Colon (tissue), 2 donors: ENCODE measurements around the gene TMEM255B.

Experiments
- FAIRE-seq: peaks from 2 replicates; lab custom pipeline; 2012; peaks lifted over from hg19 to GRCh38; lab: Jason Lieb, UNC
- donor health status: control.
- donor health status: control.

Gene TMEM255B

DNA sequence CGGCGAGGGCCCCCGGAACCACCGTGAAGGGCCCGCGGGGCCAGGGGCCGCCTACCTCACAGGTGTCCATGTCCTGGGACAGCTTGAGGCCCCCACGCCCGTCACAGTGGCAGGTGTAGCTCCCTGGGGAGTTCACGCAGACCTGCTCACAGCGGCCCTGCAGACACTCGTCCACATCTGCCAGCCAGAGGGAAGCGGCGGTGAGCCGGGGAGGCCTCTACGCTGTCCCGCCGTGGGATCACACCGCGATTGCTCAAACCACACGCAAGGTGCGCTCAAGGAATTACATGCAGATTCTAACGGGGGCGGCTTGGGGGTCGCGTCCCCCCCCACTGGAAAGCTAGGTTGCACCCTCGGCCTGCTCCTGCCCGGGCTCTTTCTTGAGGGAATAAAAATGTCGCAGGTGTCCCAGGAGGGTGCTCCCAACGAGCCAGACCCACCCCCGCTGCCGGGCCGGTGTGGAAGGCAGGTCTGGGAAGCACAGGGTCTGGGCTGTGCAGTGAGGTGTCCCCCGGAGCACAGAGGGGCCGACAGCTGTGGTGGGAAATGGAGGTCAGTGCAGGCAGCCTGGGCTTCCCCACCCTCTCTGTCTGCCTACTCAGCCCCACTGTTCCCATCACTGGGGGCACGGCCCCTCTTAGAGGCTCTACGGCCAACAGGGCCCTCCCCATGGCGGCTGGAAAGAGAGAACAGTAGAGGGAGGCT is 75.6 kb downstream of the TMEM255B start:
- no peak for FAIRE-seq

DNA sequence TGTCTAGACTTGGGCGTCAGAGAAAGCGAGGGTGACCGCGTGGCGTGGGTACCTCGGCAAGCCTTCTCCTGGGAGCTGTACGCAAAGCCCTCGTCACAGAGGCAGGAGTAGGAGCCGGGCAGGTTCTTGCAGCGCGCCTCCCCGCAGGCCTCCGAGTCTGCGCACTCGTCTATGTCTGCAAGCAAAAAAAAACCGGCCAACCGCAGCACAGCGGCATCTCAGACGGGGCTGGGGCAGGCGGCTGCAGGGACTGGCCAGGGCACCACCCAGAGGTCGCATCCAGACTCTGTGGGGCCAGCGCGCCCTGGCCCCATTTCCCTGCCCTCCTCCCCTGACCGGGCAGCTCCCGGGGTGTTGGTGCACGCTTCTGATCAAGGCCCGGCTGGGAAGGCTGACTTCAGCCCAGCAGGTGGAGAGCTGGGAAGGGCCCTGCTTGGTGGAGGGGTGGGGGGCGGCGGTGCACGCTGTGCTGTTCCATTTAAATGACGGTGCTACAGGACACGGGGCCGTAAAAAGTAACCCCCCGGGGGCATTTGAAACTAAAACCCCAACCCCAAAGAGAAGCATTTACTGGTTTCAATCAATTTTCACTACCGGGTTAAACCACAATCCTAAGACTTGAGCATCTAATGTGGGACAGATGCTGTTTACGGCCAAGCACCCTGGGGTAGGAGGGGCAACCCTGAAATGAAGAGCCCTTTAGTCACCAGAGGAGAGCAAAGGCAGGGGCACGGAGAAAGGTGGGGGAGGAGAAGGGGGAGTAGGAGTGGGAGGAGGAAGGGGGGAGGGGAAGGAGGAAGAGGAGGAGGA is 76.6 kb downstream of the TMEM255B start:
- no peak for FAIRE-seq

GRCh38 chr13:113836768-113837559 is 77.9 kb downstream of the TMEM255B start:
- FAIRE-seq = no peak

DNA sequence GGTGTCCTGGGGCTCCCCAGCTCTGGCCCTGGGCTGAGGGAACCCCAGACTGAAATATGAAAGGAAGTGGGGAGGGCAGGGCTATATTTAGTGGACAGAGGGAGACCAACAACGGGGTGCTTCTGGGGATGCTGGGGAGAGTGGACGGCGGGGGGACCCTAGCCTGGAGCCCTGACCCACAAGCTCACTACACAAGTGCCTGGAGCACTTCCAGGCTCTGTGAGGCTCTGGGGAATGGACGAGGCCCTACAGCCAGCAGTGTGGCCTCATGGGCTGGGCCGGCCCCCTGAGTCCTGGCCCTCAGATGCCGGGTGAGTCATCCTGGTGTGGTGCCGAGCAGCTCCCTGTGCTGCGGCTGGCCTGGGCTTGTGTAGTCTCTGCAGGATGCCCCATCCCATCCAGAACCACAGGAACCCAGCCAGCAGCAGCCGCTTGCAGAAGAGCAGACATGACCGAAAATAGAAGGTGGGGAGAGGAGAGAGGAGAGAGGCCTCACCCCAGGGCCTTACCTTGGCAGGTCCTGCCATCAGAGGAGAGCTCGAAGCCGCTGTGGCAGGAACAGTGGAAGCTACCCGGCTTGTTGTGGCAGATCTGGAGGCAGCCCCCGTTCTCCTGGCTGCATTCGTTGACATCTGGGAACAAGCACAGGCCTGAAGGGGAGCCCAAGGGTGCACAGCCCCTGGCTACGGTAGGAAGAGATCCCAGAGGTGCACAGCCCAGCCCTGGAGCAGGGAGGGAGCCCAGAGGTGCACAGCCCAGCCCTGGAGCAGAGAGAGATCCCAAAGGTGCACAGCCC is 78.7 kb downstream of the TMEM255B start:
- FAIRE-seq = no peak

- FAIRE-seq = no peak
Observed at GRCh38 chr13:113838711-113839201, 79.7 kb downstream of the TMEM255B start.

GRCh38 chr13:113839536-113840204 is 80.6 kb downstream of the TMEM255B start:
- no peak for FAIRE-seq

DNA sequence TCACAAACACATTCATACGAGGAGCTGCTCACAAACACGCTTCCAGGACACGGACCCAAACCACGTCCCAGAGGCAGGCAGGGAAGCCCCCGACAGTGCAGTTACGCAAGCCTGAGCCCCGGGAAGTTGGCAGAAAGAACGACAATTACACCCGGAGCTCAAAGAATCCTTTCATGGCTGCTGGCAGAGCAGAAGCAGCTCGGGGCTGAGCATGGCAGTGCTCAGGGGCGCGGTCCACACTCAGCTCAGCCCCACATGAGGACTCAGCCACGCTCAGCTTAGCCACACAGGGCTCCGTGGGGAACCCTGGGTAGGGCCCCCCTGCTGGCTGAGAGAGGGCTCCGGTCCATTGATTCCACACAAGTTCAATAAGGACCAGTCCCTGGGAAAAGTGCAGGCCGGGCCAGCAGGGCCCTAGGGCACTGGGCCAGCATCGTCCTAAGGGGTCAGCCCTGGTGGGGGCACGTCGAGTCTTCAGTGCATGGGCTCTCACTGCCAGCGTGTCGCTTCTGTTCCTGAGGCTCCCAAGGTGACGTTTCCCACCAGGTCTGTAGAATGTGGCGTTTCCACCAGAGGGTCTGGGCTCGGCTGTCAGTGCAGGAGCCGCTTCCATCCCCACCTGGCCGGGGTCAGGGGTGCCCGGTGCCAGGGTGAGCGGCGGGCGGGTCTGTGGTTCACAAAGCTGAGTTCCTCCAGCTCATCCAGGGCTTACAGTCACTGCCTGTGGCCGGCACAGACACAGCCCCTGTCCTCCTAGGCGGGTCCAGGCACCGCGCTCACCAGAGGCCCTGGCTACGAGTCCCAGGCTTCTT is 81.7 kb downstream of the TMEM255B start:
- FAIRE-seq = no peak

GRCh38 chr13:113841353-113841650 is 82.3 kb downstream of the TMEM255B start:
- no peak for FAIRE-seq

- FAIRE-seq = no peak
Observed at GRCh38 chr13:113842336-113843062, 83.5 kb downstream of the TMEM255B start.

DNA sequence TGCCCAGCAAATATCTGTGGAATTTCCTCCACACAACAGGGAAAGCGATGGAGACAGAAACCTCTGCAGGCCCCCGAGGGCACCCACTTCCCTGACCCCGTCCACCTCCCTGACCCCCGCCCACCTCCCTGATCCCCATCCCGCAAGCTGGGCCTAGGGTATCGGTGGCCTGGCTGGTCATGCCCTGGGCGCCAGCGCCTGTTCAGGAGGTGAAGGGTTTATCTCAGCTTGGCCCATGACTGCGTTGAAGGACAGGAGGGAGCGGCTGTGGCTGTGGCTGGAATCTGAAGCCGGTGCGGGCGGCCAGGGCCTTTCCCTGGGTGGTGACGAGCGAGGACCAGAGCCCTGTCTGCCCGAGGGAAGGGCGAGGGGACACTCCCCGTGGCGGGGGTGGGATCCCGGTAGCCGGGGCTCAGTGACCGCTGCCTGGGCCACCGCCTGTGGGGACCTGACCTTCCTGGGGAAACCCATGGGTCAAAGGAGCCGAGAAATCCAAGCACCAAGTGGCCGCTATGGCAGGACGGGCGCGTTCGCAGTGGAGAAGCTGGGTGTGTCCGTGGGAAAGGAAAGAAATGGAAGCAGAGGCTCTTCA is 84.1 kb downstream of the TMEM255B start:
- no peak for FAIRE-seq

DNA sequence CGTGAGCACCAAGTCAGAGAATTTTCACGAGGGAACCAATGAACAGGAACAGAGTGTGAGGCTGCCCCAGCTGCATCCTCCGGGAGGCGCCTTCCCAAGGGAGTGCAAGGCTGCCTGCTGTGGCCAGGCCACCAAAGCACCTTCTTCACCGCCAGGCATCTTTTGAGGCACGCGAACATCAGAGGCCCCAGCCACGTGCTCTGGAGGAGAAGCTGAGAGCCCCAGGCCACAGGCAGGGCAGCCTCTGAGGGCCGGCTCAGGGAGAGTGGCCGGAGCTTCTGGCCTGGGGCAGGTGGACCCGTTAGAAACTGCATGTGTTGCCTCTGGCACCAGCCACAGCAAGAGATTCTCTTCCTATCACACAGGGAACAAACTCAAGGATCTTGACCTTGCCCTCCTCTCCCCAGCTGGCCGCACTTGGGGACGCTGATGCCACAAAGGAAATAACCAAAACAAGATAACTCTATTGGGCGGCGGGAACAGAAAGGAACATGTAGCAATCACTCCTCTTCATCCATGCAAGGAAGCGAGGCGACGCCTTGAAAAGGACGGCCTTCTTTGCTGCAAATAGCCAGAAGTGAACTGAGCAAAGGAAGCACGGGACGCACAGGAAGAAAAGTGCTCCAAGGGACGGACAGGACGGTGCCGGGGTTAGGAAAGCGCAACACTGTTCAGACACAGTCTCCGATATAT is 85.0 kb downstream of the TMEM255B start:
- FAIRE-seq = no peak

DNA sequence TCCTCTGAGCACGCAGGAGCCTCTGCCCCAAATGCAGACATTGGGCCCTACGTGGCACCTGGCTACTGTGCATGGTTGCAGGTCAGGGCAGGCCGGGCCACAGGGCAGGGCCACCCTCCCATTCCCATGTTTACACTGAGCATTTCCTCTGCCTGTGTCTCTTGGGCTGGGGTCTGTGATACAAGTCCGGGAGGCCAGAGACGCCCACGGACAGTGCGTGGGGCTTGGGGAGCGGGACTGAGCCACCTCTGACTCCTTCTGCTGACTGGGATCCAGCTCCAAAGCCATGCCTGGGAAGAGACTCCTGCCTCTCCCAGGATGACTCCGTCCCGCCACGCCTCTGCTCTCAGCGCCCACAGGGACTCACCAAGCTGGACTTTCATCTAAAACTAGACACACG is 86.0 kb downstream of the TMEM255B start:
- no peak for FAIRE-seq

- no peak for FAIRE-seq
Observed at GRCh38 chr13:113845723-113846635, 87.0 kb downstream of the TMEM255B start.

- no peak for FAIRE-seq
Observed at GRCh38 chr13:113846636-113847318, 87.8 kb downstream of the TMEM255B start.

DNA sequence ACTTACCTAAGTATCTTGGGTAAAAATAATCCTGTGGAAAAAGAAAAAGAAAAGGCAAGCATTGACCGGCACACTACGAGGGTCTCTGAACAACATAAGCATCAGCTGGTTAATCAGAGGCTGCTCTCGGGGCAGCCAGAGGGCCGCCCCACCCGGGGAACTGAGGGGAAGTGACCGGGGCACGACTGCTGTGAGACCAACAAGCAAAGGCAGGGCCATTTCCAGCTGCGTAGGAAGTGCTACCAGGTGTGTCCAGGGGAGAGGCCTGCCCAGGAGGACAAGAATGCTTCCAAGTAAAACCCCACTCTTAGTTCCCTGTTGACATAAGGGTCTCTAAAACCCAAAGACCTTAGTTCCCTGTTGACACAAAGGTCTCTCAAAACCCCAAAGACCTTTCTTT is 89.0 kb downstream of the TMEM255B start:
- no peak for FAIRE-seq

DNA sequence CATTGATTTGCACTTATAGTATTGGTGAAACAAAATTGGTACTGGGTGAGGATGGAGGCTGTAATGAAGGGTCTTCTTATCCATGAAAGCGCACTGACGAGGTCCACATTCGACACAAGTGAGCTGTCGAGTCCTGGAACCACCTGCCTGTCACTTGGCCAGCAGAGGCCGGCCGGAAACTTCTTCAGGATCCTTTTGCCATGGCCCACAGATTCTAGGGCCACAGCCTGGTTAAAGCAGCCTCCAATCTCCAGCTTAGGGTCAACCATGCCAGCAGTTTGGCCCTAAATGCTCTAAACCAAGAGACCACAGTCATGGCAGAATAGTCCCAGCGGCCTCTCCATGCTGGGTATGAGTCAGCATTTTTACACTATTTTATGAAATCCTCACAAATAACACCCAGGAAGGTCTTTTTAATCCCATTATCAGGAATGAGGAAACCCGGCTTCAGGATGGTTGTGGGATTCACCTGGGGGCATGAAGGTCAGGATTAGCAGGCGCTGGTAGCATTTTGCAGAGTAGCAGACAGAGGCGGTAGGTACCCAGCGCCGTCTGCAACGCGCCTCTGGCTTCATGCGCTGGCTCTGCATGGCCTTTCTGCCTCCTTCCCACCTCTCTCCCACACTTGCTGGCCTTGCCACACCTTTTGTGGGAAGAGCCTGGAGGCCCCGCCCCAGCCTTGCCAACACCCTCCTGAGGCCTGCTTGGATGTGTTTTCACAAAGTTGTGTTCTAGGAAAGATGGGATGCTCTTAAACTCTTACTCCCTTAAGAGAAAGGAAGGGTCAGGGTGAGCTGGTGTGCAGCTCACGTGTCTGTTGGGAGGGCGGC is 89.6 kb downstream of the TMEM255B start:
- FAIRE-seq = no peak
